K562 (cell line): ENCODE measurements around the gene FCRL1. TPM values are rescaled to one million over a fixed set of nuclear protein-coding genes. Genes with fewer than 3 reads are reported as not detected.

Experiments
- ATAC-seq: fragments of 200-7000 bp; cut with Tn5 transposase; 3 replicates; pipeline ENCODE4 v1.9.1; 2020; ENCODE audit warnings: moderate library complexity
- BruUV-seq: library from RNA; stranded (reverse); fragments of 400-500 nt; replicated peaks from 2 replicates; lab custom pipeline; 2021; lab: Mats Ljungman, UMichigan
- CTCF ChIA-PET: fragments of 300-600 bp; formaldehyde crosslinking; extraction: SDS; loops from one replicate; lab custom pipeline; 2021; ENCODE audit warnings: low intra/inter-chr PET ratio; lab: Yijun Ruan, JAX
- POLR2A ChIA-PET: fragments of 300-600, 350-650 bp; sonication (Branson Sonifier 250); formaldehyde crosslinking; extraction: SDS; loops from one replicate; lab custom pipeline; 2021; ENCODE audit warnings: antibody characterized with exemption, inconsistent platforms; lab: Yijun Ruan, JAX
- DNase-seq, 4 experiments: peaks; one replicate each; pipeline versions ENCODE4 v3.0.0 to v3.0.0-alpha.2; 2011 to 2018; ENCODE audit warnings: low spot score in 3 of 4, mixed read lengths in 3 of 4; ENCODE audit errors: extremely low read depth in 1 of 4
- FAIRE-seq: peaks from 2 replicates; lab custom pipeline; 2011; peaks lifted over from hg19 to GRCh38; lab: Jason Lieb, UNC
- H2AFZ ChIP-seq: 2 replicates; pipeline ENCODE4 v1.6.0; 2011; ENCODE audit warnings: low read depth, low read length, control low read depth, inconsistent platforms
- H3K27ac ChIP-seq: fragments of 200-600 bp; 3 replicates; pipeline ENCODE4 v1.8.0; 2011; ENCODE audit warnings: low read depth, mild to moderate bottlenecking, control low read depth, inconsistent platforms, low read length, moderate library complexity, mixed read lengths; ENCODE audit errors: extremely low read depth
- H3K27me3 ChIP-seq, 2 experiments: fragments of 300-600 bp in 1 of 2; 2 replicates in 1 of 2; 3 replicates in 1 of 2; pipeline versions ENCODE4 v1.6.0 to v1.8.0; 2011; ENCODE audit warnings: inconsistent platforms in 2 of 2, low read length in 2 of 2, mild to moderate bottlenecking in 1 of 2, mixed read lengths in 1 of 2, moderate library complexity in 1 of 2; ENCODE audit not compliant: control insufficient read depth in 2 of 2, insufficient read depth in 2 of 2
- H3K36me3 ChIP-seq: fragments of 300-600 bp; 3 replicates; pipeline ENCODE4 v1.8.0; 2011; ENCODE audit warnings: mild to moderate bottlenecking, low read length, inconsistent platforms; ENCODE audit not compliant: control insufficient read depth, insufficient read depth
- H3K4me1 ChIP-seq, 2 experiments: fragments of 200-600 bp in 1 of 2; replicated peaks in 1 of 2; 2 replicates in 1 of 2; 3 replicates in 1 of 2; pipeline versions ENCODE4 v1.5.1 to v1.8.0; 2011; ENCODE audit warnings: inconsistent platforms in 2 of 2, low read length in 2 of 2, mild to moderate bottlenecking in 1 of 2, mixed read lengths in 1 of 2, moderate library complexity in 1 of 2; ENCODE audit not compliant: control insufficient read depth in 2 of 2, insufficient read depth in 2 of 2
- H3K4me2 ChIP-seq: 2 replicates; pipeline ENCODE4 v1.6.1; 2011; ENCODE audit warnings: low read length, control low read depth, inconsistent platforms, mixed read lengths; ENCODE audit not compliant: insufficient read depth
- H3K4me3 ChIP-seq: fragments of 200-600 bp; sonication (generic), shearing (Covaris generic); 2 replicates; pipeline ENCODE4 v1.5.1; 2016; ENCODE audit warnings: control low read depth, inconsistent platforms
- H3K79me2 ChIP-seq: fragments of 200-600 bp; 3 replicates; pipeline ENCODE4 v1.8.0; 2011; ENCODE audit warnings: low read length, inconsistent platforms; ENCODE audit not compliant: control insufficient read depth, insufficient read depth
- H3K9ac ChIP-seq, 2 experiments: 2 replicates each; pipeline versions ENCODE4 v1.6.0 to v1.6.1; 2011; ENCODE audit warnings: low read depth in 2 of 2, low read length in 2 of 2, control low read depth in 1 of 2, inconsistent platforms in 1 of 2, mild to moderate bottlenecking in 1 of 2, mixed read lengths in 1 of 2; ENCODE audit not compliant: insufficient read depth in 1 of 2
- H3K9me1 ChIP-seq: one replicate; pipeline ENCODE4 v1.6.0; 2011; ENCODE audit warnings: inconsistent platforms, mild to moderate bottlenecking, low read length, moderate library complexity; ENCODE audit not compliant: control insufficient read depth, insufficient read depth
- H3K9me3 ChIP-seq: replicated peaks from 2 replicates; pipeline ENCODE4 v1.5.1; 2011; ENCODE audit warnings: low read depth, low read length, inconsistent platforms; ENCODE audit not compliant: control insufficient read depth, insufficient read depth
- H4K20me1 ChIP-seq: replicated peaks from 2 replicates; pipeline ENCODE4 v1.6.1; 2011; ENCODE audit warnings: low read length, inconsistent platforms, mixed read lengths; ENCODE audit not compliant: control insufficient read depth, insufficient read depth
- DNMT1 ChIP-seq: fragments of 450-650 bp; IDR thresholded peaks from 2 replicates; pipeline ENCODE4 v1.6.1; 2016; ENCODE audit warnings: antibody characterized with exemption, mild to moderate bottlenecking
- GATA2 ChIP-seq: sonication (generic); formaldehyde crosslinking; IDR thresholded peaks from 2 replicates; pipeline ENCODE4 v1.4.0; 2020; ENCODE audit warnings: mild to moderate bottlenecking, missing genetic modification reagents
- HDAC6 ChIP-seq: IDR thresholded peaks from 2 replicates; pipeline ENCODE4 v1.6.1; 2012; ENCODE audit warnings: low read depth, mild to moderate bottlenecking, control low read depth, inconsistent platforms, low read length, moderate library complexity
- NCOA2 ChIP-seq, 2 experiments: fragments of 450-650 bp; IDR thresholded peaks; 2 replicates each; pipeline ENCODE4 v1.6.1; 2018; ENCODE audit warnings: mild to moderate bottlenecking in 2 of 2, moderate library complexity in 1 of 2; ENCODE audit not compliant: partially characterized antibody in 2 of 2
- SPI1 ChIP-seq: IDR thresholded peaks from 2 replicates; pipeline ENCODE4 v1.6.1; 2011; ENCODE audit warnings: low read depth, low read length, control low read depth, borderline replicate concordance
- WGBS: fragments of 100-300 bp; shearing (Covaris generic); methylation state at CpG from one replicate; pipeline ENCODE4 v1.1.6; 2016; ENCODE audit warnings: low coverage, mixed read lengths; ENCODE audit not compliant: insufficient coverage; ENCODE audit errors: missing lambda C conversion rate; 5-methylcytosine and 5-hydroxymethylcytosine counted together
- in situ Hi-C: fragments of 300-500 bp; cut with MboI; formaldehyde crosslinking; loops from 4 replicates; pipeline ENCODE4 v1.15.0; 2018; ENCODE audit warnings: inconsistent platforms, mixed read lengths
- intact Hi-C: fragments of 100-400 bp; cut with micrococcal nuclease; formaldehyde crosslinking; loops from 2 replicates; pipeline ENCODE4 v1.14.2; 2022
- polyA plus RNA-seq, 8 experiments: library from polyadenylated mRNA; depleted of rRNA in 4 of 8; stranded (reverse) in 5 of 8; unstranded in 3 of 8; fragments of >200 nt; fragmentation: Nextera tagmentation in 2 of 8; fragmentation: Illumina TruSeq in 1 of 8; extraction: Ambion mirVana in 2 of 8; extraction: Trizol in 1 of 8; gene quantifications; 2 replicates each; pipeline versions ENCODE4 v1.2.1 to v1.2.3, GENCODE V29; 2011 to 2014; ENCODE audit warnings: inconsistent platforms in 1 of 8, missing spikeins in 1 of 8
- total RNA-seq, 7 experiments: library from RNA; depleted of rRNA in 6 of 7; stranded (reverse); fragments of >200 nt in 6 of 7; fragmentation: Illumina TruSeq in 2 of 7; extraction: Trizol in 2 of 7; gene quantifications; 2 replicates each; pipeline versions ENCODE4 v1.2.1 to v1.2.3, GENCODE V29; 2011 to 2021; ENCODE audit warnings: low replicate concordance in 1 of 7

Gene FCRL1
- total and polyA plus RNA-seq, 9 of the 15 experiments (the other 6 are each of a cell fraction or from before 2014, with no cell fraction given): not detected

- no peak for FAIRE-seq
- DNase-seq: no peak
- H3K9me3 ChIP-seq: no peaks in the 10 kb centered on the region
- POLR2A ChIA-PET: interaction anchor here (0.7 kb wide), 1 partner anchor 916 kb away, joined by 4 read pairs; no protein-coding TSS in a partner anchor
- H3K27me3 ChIP-seq: peaks cover 0 to 5% of the 10 kb centered on the region in 2 experiments; a peak in 1 of 5 replicates
- 0% methylated on average over 6 of the region's 6 CpGs for WGBS
- H3K4me2 ChIP-seq: no peak overlapping the region
- no peak for ATAC-seq
- H3K9ac ChIP-seq: no peak overlapping the region
- CTCF ChIA-PET: no interaction called here
- H3K4me3 ChIP-seq: no peak overlapping the region
- H2AFZ ChIP-seq: no peak overlapping the region
- intact Hi-C loops (no loop called here), in situ Hi-C loops (no loop called here)
- no TSS peak for BruUV-seq
- H3K27ac ChIP-seq: no peak overlapping the region
- no peaks in the 10 kb centered on the region for H3K9me1 ChIP-seq
- TF ChIP-seq SPI1: 0 out of 2 replicates have a peak, but pooled peaks have one; percentile 9
- no peak for TF ChIP-seq GATA2 (CRISPR knock-in tag)
- TF ChIP-seq HDAC6: no peak
- no peak for TF ChIP-seq DNMT1
- TF ChIP-seq NCOA2 (IDR thresholded peaks at IDR 0.05; ENCODE audit: partially characterized antibody in 2 of 2): no peak
- H4K20me1 ChIP-seq: no peaks in the 10 kb centered on the region
- no peaks in the 10 kb centered on the region for H3K4me1 ChIP-seq
- no peaks in the 10 kb centered on the region for H3K79me2 ChIP-seq
- H3K36me3 ChIP-seq: no peaks in the 10 kb centered on the region
Measured at GRCh38 chr1:157862114-157863070, 42.5 kb upstream of the FCRL1 start.
